Vagina (tissue), 2 donors: ENCODE measurements around the gene SSTR1.

Experiments
- CTCF ChIP-seq, 3 experiments: fragments of 450-650 bp in 2 of 3; fragments of 200-600 bp in 1 of 3; sonication (generic) in 1 of 3; IDR thresholded peaks; one replicate each; pipeline ENCODE4 v1.5.1; 2017 to 2019; ENCODE audit warnings: antibody characterized with exemption in 3 of 3, mild to moderate bottlenecking in 2 of 3, moderate library complexity in 2 of 3
- POLR2A ChIP-seq, 2 donors: fragments of 450-650 bp; IDR thresholded peaks; one replicate each; pipeline ENCODE4 v1.6.1; 2017; ENCODE audit warnings: antibody characterized with exemption in 2 of 2, mild to moderate bottlenecking in 2 of 2, moderate library complexity in 2 of 2
- POLR2AphosphoS5 ChIP-seq, 2 donors: sonication (generic); formaldehyde crosslinking; IDR thresholded peaks; one replicate each; pipeline ENCODE4 v1.9.0; 2017; ENCODE audit warnings: antibody characterized with exemption in 2 of 2, mild to moderate bottlenecking in 2 of 2, low read depth in 1 of 2; ENCODE audit not compliant: insufficient read depth in 1 of 2

GRCh38 chr14:38199739-38200138, 8.0 kb upstream of the SSTR1 start:
- no peak for TF ChIP-seq POLR2A (IDR thresholded peaks at IDR 0.05)
- TF ChIP-seq CTCF (IDR thresholded peaks at IDR 0.05), result no peak
- TF ChIP-seq POLR2AphosphoS5 (IDR thresholded peaks at IDR 0.05; ENCODE audit: insufficient read depth in 1 of 2, low read depth in 1 of 2), result no peak
